GM19193 (cell line): ENCODE data around the gene LCLAT1.

Source experiments
- POLR2A ChIP-seq: IDR thresholded peaks from 4 replicates; pipeline ENCODE4 v1.6.1; 2011; ENCODE audit not compliant: insufficient read depth, insufficient read length; ENCODE audit errors: extremely low read depth

LCLAT1 gene

DNA sequence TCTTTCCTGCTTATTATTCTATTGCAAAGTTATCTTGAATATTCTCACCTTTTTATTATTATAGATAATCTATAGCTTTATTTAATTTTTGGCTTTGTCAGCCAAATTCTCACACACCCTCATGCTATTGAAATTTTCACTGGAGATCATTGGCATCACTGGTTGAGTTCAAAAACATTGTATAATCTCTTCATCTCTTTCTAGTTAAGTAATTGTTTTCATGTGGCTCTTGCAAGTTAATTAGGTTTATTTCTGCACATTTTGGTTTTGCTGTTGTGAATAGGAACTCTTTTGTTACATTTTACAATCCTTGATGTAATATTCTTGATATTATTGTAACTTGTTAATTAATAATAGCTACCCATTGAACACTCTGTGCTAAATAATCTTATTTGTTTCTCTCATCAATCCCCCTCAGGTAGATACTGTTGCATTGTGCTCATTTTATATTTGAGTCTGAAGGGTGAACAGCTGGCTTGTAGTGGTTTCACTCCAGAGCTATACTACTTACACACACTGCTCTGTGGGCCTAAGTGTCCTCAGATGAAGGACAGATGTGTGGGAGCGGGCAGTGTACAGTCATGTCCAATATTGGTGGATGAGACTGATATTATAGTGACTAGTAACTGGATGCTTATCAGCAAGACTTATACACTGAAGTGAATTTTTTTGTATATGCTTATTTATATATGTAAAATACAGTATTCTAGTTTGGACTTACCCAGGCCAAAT, 112.7 kb downstream of the LCLAT1 start:
- TF ChIP-seq POLR2A = no peak

GRCh38 chr2:30561349-30561748, 114.3 kb downstream of the LCLAT1 start:
- TF ChIP-seq POLR2A = no peak

- TF ChIP-seq POLR2A = no peak
Measured at GRCh38 chr2:30565851-30566358, 118.9 kb downstream of the LCLAT1 start.

DNA sequence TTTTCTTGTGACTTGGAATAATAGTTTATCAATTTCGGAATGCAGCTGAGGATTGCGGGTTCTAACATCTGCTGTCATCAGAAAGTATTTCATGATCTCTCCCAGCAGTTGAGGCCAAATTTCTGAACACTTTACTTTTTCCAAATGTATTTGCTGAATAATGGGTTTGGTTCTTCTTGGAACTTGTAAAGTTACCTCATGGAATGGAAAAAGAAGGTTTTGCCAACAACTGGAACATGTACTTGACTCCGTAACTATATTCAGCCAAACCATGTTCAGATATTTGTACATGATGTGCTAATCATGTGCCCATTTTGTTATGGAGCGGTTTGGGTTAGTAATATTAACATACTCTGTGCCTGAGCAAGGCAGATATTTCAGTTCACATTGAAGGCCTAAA, 119.6 kb downstream of the LCLAT1 start:
- TF ChIP-seq POLR2A = no peak

- no peak for TF ChIP-seq POLR2A
Measured at GRCh38 chr2:30567317-30567716, 120.3 kb downstream of the LCLAT1 start.

- no peak for TF ChIP-seq POLR2A
Measured at GRCh38 chr2:30569946-30570345, 122.9 kb downstream of the LCLAT1 start.

GRCh38 chr2:30577151-30577550, 130.1 kb downstream of the LCLAT1 start:
- TF ChIP-seq POLR2A = no peak

- no peak for TF ChIP-seq POLR2A
Measured at GRCh38 chr2:30580391-30580790, 133.3 kb downstream of the LCLAT1 start.

DNA sequence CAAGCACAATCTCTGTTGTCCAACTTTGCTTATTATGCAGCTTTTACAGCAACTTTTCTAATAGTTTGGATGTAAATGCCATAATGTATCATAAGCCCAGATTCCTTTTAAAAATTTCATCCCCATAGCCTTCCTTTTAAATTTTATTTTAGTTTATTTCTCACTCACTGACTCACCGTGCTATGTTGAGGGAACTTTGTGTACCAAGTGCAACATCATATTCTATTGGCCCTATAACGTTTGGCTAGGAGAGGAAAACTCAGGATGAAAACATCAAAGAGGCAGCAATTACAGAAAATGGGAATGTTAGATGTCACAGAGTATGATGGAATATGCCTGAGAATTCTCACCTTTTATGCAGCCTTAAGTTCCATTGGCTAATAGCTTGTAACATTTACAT, 135.5 kb downstream of the LCLAT1 start:
- TF ChIP-seq POLR2A = no peak

DNA sequence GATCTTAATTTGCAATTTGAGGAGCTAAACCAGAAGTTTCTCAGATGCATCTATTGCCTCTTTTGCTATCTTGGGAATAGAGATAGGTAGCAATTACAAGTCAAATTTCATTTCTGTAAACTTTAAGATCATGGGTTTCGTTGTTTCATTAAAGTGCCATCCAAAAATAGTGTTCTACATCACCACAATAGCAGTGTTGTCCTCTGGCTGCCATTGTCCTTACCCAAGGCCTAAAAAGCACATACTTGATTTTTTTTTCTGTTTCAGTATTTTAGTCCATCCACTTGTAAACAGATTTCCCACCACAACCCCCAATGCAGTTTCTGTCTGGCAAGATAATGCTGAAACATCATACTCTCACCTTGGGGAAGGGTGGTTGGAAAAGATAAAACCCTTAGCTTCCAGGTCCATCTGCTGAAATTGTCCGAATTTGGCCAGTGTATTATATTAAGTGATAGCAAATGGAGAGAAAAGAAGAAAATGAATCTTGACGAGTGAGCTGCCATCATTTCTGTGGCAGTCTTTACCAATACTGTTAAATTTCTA, 136.2 kb downstream of the LCLAT1 start:
- no peak for TF ChIP-seq POLR2A

DNA sequence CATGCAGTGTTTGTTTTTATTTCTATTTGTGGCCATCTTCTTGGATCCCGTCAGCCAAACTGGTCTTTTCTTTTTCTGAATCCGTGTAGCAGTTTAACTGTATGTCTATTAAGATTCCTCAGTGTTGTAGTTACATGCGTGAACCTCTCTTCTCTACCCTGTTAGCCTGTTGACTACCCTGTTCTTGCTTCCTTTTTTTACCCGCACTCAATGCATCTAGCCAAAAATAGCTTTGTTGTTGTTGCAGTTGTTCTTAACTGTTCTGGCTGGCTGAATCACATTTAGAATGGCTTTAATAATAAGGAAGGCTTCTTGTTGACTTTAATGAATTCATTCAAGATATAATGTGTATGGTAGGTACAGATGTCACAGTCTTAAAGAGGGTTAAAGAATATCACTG, 137.1 kb downstream of the LCLAT1 start:
- TF ChIP-seq POLR2A = no peak

GRCh38 chr2:30588994-30589393, 141.9 kb downstream of the LCLAT1 start:
- no peak for TF ChIP-seq POLR2A

GRCh38 chr2:30590407-30590806, 143.4 kb downstream of the LCLAT1 start:
- TF ChIP-seq POLR2A = no peak

DNA sequence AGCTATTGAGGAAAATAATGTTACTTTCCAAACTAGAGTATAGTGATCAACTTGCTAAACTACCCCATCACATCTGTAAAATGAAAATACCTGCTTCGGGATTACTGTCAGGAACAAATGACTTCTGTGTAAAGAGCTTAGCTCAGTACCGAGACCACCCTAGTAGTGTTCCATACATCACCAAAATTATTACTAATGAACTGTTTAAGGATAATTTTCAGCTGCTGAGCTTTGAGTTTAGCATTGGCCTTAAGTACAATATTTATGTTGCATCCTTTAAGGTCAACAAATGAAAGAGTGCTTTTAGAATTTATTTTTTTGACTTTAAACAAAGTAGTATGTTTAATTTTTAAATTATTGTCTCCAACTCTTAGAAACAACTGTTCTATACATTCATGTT, 144.1 kb downstream of the LCLAT1 start:
- TF ChIP-seq POLR2A = no peak

GRCh38 chr2:30601375-30601774, 154.3 kb downstream of the LCLAT1 start:
- TF ChIP-seq POLR2A = no peak

DNA sequence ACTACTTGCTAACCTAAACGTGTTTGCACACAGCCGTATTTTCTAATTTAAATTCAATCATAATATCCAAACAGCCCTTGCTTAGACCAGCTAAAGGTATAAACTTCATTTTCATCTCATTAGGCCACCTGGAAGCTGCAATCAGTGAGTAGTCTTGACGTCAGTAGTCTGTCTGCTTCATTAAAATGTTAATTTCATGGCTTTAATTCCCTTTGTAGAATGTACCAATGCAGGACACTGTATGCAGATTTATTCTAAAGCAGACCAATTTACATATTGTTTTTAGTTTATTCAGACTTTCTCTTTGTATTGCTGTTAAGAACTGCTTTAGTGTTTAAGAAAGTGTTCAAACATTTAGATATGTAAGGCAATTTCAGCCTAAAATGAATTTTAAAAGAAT, 158.2 kb downstream of the LCLAT1 start:
- no peak for TF ChIP-seq POLR2A
